Breast epithelium (tissue), 3 donors: ENCODE data around the gene SV2C.

Experiments
- CTCF ChIP-seq, 3 donors: fragments of 450-650 bp; IDR thresholded peaks; one replicate each; pipeline ENCODE4 v1.5.1; 2016 to 2017; ENCODE audit warnings: antibody characterized with exemption in 3 of 3, mild to moderate bottlenecking in 3 of 3, moderate library complexity in 3 of 3
- POLR2A ChIP-seq: fragments of 450-650 bp; IDR thresholded peaks from one replicate; pipeline ENCODE4 v1.6.1; 2016; ENCODE audit warnings: antibody characterized with exemption, mild to moderate bottlenecking, moderate library complexity
- POLR2AphosphoS5 ChIP-seq, 3 donors: sonication (generic); formaldehyde crosslinking; IDR thresholded peaks; one replicate each; pipeline ENCODE4 v1.6.1; 2017; ENCODE audit warnings: antibody characterized with exemption in 3 of 3

DNA sequence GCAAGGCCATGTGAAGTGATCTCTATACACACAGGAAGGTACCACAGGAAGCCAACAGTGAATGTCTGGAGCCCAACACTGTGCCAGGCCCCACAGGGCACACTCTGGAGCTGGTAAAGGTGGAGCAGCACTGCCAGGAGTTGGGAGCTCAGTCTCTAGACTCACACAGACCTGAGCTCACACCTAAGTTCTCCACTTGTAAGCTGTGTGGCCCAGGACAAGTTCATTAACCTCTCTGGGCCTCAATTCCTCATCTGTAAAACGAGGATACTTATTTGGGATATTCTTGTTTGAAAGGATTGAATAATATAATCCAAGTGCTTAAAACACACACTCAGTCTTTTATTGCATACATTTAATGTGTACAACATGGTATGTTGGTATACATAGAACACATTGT lies 259.3 kb downstream of the SV2C start:
- TF ChIP-seq POLR2A (no peak), POLR2AphosphoS5 (IDR thresholded peaks at IDR 0.05) (no peak), CTCF (IDR thresholded peaks at IDR 0.05) (no peak)
